K562 (cell line): ENCODE measurements around the gene GSTO2.

ENCODE experiments used
- PHB2 ChIP-seq: fragments of 450-650 bp; IDR thresholded peaks from 2 replicates; pipeline ENCODE4 v1.6.1; 2017; ENCODE audit warnings: low read depth
- ZNF232 ChIP-seq: sonication (generic); formaldehyde crosslinking; IDR thresholded peaks from 2 replicates; pipeline ENCODE4 v1.8.0; 2022; ENCODE audit warnings: mild to moderate bottlenecking, missing genetic modification reagents

- TF ChIP-seq PHB2 (no peak), ZNF232 (no peak)
These were observed 33.2 kb upstream of the GSTO2 start for GRCh38 chr10:104235801-104236200.
